IMR-90 (cell line): ENCODE measurements around the gene RBFOX1.

ENCODE experiments used
- CHD1 ChIP-seq: IDR thresholded peaks from 2 replicates; pipeline ENCODE4 v1.6.1; 2012; ENCODE audit warnings: low read depth, low read length, improper control_type of control experiment
- POLR2A ChIP-seq: IDR thresholded peaks from 2 replicates; pipeline ENCODE4 v1.6.1; 2012; ENCODE audit warnings: mild to moderate bottlenecking, low read depth, low read length
- RCOR1 ChIP-seq: IDR thresholded peaks from 2 replicates; pipeline ENCODE4 v1.6.1; 2012; ENCODE audit warnings: mild to moderate bottlenecking, low read length, improper control_type of control experiment; ENCODE audit not compliant: insufficient replicate concordance
- SMC3 ChIP-seq: fragments of 150-350 bp; IDR thresholded peaks from 2 replicates; pipeline ENCODE4 v1.6.1; 2016; ENCODE audit warnings: low read depth, mild to moderate bottlenecking, antibody characterized with exemption, low read length, moderate library complexity
- TF ChIP-seq, protein P1 (sequence below): conservative IDR thresholded peaks from 2 replicates; pipeline ENCODE4 v1.5.1; 2012; ENCODE audit warnings: mild to moderate bottlenecking, low read depth, low read length, improper control_type of control experiment
- TF ChIP-seq, protein P2 (sequence below): fragments of 150-350 bp; IDR thresholded peaks from 2 replicates; pipeline ENCODE4 v1.6.1; 2016; ENCODE audit warnings: low read depth, mild to moderate bottlenecking, low read length, moderate library complexity, borderline replicate concordance

DNA sequence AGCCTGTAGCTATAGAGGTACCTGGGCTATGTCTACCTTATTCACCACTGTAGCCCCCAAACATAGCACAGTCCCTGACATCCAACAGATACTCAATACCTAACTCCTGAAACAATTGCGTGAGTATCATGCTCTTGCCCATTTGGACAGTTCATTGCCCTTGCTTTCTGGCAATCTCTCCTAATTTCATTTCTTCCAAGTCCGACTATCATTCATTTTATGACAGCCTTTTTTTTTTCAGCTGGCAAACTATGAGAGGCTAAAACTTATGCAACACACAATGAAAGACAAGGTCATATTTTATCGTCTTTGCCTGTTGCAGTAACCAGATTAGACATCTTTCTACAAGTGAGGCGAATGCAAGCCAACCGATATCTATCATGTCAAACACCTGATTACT lies 169.2 kb downstream of the RBFOX1 start:
- TF ChIP-seq POLR2A (no peak), SMC3 (no peak), RCOR1 (no peak), CHD1 (no peak)
- TF ChIP-seq, protein P1, sequence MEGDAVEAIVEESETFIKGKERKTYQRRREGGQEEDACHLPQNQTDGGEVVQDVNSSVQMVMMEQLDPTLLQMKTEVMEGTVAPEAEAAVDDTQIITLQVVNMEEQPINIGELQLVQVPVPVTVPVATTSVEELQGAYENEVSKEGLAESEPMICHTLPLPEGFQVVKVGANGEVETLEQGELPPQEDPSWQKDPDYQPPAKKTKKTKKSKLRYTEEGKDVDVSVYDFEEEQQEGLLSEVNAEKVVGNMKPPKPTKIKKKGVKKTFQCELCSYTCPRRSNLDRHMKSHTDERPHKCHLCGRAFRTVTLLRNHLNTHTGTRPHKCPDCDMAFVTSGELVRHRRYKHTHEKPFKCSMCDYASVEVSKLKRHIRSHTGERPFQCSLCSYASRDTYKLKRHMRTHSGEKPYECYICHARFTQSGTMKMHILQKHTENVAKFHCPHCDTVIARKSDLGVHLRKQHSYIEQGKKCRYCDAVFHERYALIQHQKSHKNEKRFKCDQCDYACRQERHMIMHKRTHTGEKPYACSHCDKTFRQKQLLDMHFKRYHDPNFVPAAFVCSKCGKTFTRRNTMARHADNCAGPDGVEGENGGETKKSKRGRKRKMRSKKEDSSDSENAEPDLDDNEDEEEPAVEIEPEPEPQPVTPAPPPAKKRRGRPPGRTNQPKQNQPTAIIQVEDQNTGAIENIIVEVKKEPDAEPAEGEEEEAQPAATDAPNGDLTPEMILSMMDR: no peak
- TF ChIP-seq, protein P2, sequence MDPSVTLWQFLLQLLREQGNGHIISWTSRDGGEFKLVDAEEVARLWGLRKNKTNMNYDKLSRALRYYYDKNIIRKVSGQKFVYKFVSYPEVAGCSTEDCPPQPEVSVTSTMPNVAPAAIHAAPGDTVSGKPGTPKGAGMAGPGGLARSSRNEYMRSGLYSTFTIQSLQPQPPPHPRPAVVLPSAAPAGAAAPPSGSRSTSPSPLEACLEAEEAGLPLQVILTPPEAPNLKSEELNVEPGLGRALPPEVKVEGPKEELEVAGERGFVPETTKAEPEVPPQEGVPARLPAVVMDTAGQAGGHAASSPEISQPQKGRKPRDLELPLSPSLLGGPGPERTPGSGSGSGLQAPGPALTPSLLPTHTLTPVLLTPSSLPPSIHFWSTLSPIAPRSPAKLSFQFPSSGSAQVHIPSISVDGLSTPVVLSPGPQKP: no peak
